ENCODE data around the gene CALML4. TPM values are rescaled to one million over a fixed set of nuclear protein-coding genes. Genes with fewer than 3 reads are reported as not detected.
A peak's percentile ranks its signal among the peaks of the same experiment; 100 is the strongest.
"Not testable (repeated sequence)": the region's sequence is repeated elsewhere in the genome, so short reads cannot be mapped to it uniquely, and the experiment has no call there.

Gene CALML4
- total and polyA plus RNA-seq, 4 donors: 4.4 to 21.3 (median 6.9) TPM

DNA sequence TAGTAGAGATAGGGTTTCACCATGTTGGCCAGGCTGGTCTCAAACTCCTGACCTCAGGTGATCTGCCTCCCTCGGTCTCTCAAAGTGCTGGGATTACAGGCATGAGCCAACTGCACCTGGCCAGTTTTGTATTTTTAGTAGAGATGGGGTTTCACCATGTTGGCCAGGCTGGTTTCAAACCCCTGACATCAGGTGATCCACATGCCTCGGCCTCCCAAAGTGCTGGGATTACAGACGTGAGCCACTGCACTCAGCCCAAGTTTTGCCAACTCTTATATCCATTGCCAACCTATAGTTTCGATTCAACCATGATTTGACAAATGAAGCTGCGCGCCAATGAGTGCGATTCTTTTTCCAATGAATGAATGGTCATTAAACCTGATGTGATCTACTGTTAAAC, 2.1 kb downstream of the CALML4 start:
- H3K4me1 ChIP-seq (ENCODE audit: control insufficient read depth, insufficient read depth, low read length): peaks cover 43% of the 10 kb centered on the region
- H3K9me3 ChIP-seq (ENCODE audit: control insufficient read depth, insufficient read depth, low read length); DNase-seq (ENCODE audit: low read depth in 4 of 6, low spot score in 6 of 6); H3K4me3 ChIP-seq (ENCODE audit: low read depth, low read length); H3K27me3 ChIP-seq (ENCODE audit: control insufficient read depth, insufficient read depth, low read length); H3K27ac ChIP-seq (ENCODE audit: low read depth, low read length): not testable (repeated sequence)
- WGBS (ENCODE audit: insufficient coverage): 98% methylated on average over 4 of the region's 7 CpGs
- H3K36me3 ChIP-seq (ENCODE audit: control insufficient read depth, insufficient read depth, low read length): peaks cover 12% of the 10 kb centered on the region

GRCh38 chr15:68201879-68202261, 3.3 kb downstream of the CALML4 start:
- no peaks in the 10 kb centered on the region for H3K9me3 ChIP-seq (ENCODE audit: control insufficient read depth, insufficient read depth, low read length)
- no peaks in the 10 kb centered on the region for H3K27me3 ChIP-seq (ENCODE audit: control insufficient read depth, insufficient read depth, low read length)
- H3K36me3 ChIP-seq (ENCODE audit: control insufficient read depth, insufficient read depth, low read length): peaks cover 8% of the 10 kb centered on the region
- H3K4me3 ChIP-seq (ENCODE audit: low read depth, low read length): no peak overlapping the region
- peaks cover 48% of the 10 kb centered on the region for H3K4me1 ChIP-seq (ENCODE audit: control insufficient read depth, insufficient read depth, low read length)
- no peak overlapping the region for H3K27ac ChIP-seq (ENCODE audit: low read depth, low read length)
- DNase-seq (ENCODE audit: low read depth in 4 of 6, low spot score in 6 of 6): no peak
- no CpG with 5 or more reads among the region's 3 CpGs for WGBS (ENCODE audit: insufficient coverage)

DNA sequence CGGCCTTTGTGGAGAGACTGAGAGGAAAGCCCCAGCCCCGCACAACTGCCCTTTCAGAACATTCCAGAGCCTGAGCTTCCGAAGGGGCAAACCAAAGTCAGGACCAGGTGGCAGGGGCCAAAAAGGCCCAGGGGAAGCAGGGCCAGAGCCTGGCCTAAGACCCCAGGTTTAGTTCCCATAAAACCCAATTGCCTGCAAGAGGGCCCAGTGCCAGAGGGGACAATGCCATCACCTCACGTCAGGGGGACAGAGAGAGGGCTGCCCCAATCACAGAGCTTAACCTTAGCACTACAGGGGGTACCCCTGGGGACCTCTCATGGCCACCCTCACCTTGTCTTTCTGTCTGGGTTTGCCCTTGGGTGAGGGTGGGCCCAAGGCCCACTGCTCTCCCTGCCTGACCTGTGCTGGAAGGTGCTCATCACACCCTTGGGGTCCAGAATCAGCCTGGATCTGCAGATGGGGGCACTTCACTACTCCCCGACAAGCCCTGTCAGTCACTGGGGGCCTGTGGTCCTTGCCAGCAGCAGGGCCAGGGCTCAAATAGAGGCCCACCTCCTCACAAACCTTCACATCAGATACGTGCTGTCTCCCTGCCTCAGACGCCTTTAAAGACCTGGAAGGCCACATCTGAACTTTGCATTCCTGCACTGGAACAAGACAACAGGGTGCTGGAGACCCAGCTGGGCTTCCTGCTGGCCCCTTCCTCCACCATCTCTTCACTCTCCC, 3.8 kb downstream of the CALML4 start:
- WGBS (ENCODE audit: insufficient coverage): 73% methylated on average over 7 of the region's 7 CpGs
- Histone ChIP-seq H3K27me3 (ENCODE audit: control insufficient read depth, insufficient read depth, low read length) (no peaks in the 10 kb centered on the region), H3K4me1 (ENCODE audit: control insufficient read depth, insufficient read depth, low read length) (peaks cover 53% of the 10 kb centered on the region)

DNA sequence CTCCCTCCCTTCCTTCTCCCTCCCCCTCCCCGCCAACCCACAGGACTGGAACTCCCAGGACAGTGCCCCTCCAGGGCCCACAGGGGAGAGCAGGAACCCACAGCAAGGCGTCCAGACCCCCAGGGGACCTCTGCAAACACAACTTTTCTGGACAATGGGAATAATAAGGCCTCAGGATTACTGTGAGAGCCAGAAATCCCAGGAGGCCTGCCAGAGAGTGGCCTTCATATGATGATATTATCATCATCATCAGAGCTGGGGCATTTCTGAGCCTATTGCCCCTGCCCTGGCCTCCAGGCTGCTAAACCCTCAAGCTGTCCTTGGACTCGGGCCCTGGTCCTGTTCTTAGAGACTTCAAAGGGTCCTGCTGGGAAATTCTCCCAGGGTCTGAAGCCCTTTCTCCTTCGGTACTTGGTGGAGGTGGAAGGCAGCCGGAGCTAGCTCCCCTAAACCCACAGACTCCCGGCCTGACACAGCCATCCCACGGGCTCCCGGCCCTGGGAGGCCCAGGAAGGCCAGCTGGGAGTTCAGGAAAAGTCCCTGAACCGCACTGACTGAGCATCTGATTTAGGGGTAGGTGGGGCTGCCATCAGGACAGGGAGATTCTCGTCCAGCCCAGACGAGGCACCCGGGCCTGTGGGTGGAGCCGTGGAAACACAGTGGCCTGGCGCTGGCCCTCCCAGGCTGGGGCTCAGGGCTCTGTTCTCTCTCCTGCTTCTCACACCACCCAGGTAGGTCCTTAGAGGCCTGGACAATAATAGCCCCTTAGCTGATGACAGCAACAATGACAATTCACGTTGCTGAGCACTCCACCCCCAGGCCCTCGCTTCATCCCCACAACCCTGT, 4.9 kb downstream of the CALML4 start:
- peaks cover 19% of the 10 kb centered on the region for H3K36me3 ChIP-seq (ENCODE audit: control insufficient read depth, insufficient read depth, low read length)
- no peaks in the 10 kb centered on the region for H3K27me3 ChIP-seq (ENCODE audit: control insufficient read depth, insufficient read depth, low read length)
- no peak for DNase-seq (ENCODE audit: low read depth in 4 of 6, low spot score in 6 of 6)
- WGBS (ENCODE audit: insufficient coverage): 53% methylated on average over 8 of the region's 16 CpGs
- peak overlapping the region; percentile 45 for H3K27ac ChIP-seq (ENCODE audit: low read depth, low read length)
- no peak overlapping the region for H3K4me3 ChIP-seq (ENCODE audit: low read depth, low read length)
- peaks cover 44% of the 10 kb centered on the region for H3K4me1 ChIP-seq (ENCODE audit: control insufficient read depth, insufficient read depth, low read length)
- H3K9me3 ChIP-seq (ENCODE audit: control insufficient read depth, insufficient read depth, low read length): no peaks in the 10 kb centered on the region

More for the DNA sequence above, 3.8 kb downstream of the CALML4 start:
- Histone ChIP-seq H3K9me3 (ENCODE audit: control insufficient read depth, insufficient read depth, low read length) (no peaks in the 10 kb centered on the region), H3K36me3 (ENCODE audit: control insufficient read depth, insufficient read depth, low read length) (peaks cover 13% of the 10 kb centered on the region), H3K27ac (ENCODE audit: low read depth, low read length) (no peak overlapping the region), H3K4me3 (ENCODE audit: low read depth, low read length) (no peak overlapping the region)
- DNase-seq (ENCODE audit: low read depth in 4 of 6, low spot score in 6 of 6): no peak

DNA sequence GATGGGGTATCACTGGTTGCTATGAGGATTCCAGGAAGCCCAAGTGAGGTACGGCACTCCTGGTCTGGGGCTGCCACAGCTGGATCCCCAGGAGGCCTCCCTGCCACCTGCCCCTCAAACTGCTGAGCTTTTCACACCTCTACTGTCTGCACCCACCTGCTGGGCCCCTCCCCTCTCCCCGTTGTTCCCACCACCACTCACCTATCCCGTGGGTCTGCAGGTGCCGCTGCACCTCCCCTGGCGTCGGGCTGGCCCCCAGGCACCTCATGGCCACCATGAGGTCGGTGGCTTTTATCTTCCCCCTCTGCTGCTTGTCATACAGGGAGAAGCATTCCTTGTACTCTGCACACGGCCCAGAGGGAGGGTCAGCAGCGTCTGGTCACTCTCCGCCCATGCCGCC, 5.8 kb downstream of the CALML4 start:
- DNase-seq (ENCODE audit: low read depth in 4 of 6, low spot score in 6 of 6): no peak
- H3K4me1 ChIP-seq (ENCODE audit: control insufficient read depth, insufficient read depth, low read length): peaks cover 37% of the 10 kb centered on the region
- WGBS (ENCODE audit: insufficient coverage): 52% methylated on average over 11 of the region's 11 CpGs
- no peaks in the 10 kb centered on the region for H3K27me3 ChIP-seq (ENCODE audit: control insufficient read depth, insufficient read depth, low read length)
- H3K27ac ChIP-seq (ENCODE audit: low read depth, low read length): no peak overlapping the region
- H3K4me3 ChIP-seq (ENCODE audit: low read depth, low read length): no peak overlapping the region
- no peaks in the 10 kb centered on the region for H3K9me3 ChIP-seq (ENCODE audit: control insufficient read depth, insufficient read depth, low read length)
- H3K36me3 ChIP-seq (ENCODE audit: control insufficient read depth, insufficient read depth, low read length): peaks cover 19% of the 10 kb centered on the region

DNA sequence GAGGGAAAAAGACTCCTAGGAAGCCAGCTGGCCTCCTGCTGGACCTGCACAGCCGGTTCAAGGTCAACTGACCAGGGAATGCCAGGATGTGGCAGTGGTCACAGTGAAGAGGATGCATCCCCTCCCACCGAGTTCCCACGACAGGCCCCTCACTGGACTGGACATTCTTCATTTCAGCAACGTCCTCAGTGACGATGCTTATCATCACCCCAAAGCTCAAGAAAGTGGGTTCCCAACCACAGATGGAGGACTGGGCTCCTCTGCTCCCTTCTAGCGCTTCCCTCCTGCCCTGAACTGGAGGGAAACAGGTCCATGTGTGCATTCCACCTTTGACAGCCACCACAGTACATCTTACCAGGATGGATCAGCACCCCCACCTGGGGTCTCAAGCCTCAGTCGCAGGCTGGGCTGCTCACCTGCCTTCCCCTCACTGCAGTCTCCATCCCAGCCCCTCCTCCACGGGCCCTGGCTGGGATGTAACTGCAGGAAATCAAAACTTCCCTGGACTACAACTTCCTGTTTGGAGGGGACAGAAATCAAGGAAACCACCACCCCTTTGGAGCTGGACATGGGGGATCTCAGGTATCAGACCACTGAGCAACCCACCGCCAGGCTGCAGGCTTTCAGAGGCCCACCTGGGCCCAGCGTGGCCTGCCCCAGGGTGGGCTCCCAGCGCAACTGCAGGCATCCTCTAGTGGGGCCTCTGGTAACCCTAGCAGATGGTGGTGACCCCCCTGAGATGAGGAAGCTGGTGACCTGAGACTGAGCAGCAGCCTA, 7.3 kb downstream of the CALML4 start:
- Histone ChIP-seq H3K4me1 (ENCODE audit: control insufficient read depth, insufficient read depth, low read length) (peaks cover 35% of the 10 kb centered on the region), H3K27ac (ENCODE audit: low read depth, low read length) (no peak overlapping the region), H3K4me3 (ENCODE audit: low read depth, low read length) (no peak overlapping the region), H3K36me3 (ENCODE audit: control insufficient read depth, insufficient read depth, low read length) (peaks cover 19% of the 10 kb centered on the region), H3K9me3 (ENCODE audit: control insufficient read depth, insufficient read depth, low read length) (no peaks in the 10 kb centered on the region), H3K27me3 (ENCODE audit: control insufficient read depth, insufficient read depth, low read length) (no peaks in the 10 kb centered on the region)
- WGBS (ENCODE audit: insufficient coverage): 91% methylated on average over 10 of the region's 11 CpGs
- DNase-seq (ENCODE audit: low read depth in 4 of 6, low spot score in 6 of 6): no peak

GRCh38 chr15:68197170-68197492, 8.0 kb downstream of the CALML4 start:
- Histone ChIP-seq H3K27me3 (ENCODE audit: control insufficient read depth, insufficient read depth, low read length) (no peaks in the 10 kb centered on the region), H3K4me3 (ENCODE audit: low read depth, low read length) (no peak overlapping the region), H3K4me1 (ENCODE audit: control insufficient read depth, insufficient read depth, low read length) (peaks cover 35% of the 10 kb centered on the region), H3K36me3 (ENCODE audit: control insufficient read depth, insufficient read depth, low read length) (peaks cover 22% of the 10 kb centered on the region), H3K9me3 (ENCODE audit: control insufficient read depth, insufficient read depth, low read length) (no peaks in the 10 kb centered on the region), H3K27ac (ENCODE audit: low read depth, low read length) (no peak overlapping the region)
- no peak for DNase-seq (ENCODE audit: low read depth in 4 of 6, low spot score in 6 of 6)
- 84% methylated on average over 5 of the region's 8 CpGs for WGBS (ENCODE audit: insufficient coverage)

DNA sequence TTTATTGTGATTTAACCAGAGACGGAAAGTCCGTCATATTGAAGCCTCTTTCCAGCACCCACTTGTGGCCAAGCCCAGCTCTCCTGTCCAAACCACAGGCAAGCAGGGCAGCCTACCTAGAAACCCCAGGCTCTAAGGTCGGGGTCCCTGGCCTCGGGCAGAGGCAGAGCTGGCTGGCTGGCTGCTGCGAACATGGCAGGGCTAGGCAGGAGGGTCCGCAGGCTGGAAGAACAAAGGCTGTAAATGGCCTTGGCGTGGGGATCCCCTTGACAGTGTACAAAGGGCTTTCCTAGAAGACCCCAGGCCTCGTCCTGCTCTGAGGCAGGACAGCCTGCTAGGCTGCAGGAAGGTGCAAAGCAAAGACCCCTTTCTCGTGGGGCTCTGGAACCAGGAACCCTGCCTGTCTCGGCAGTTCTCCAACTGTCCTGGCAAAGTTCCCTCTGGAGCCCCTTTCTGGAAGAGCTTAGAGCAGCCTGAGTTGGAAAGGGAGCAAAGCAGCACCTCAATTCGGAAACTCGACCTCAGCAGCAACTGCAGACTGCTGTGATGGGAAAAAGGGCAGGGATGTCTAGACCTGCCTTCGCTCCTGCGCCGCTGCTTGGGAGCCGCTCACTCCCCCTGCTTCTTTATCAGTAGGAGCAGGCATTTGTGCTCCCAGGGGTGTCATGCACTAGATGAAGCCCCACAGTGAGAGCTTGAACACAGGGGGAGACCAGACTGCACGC, 8.5 kb downstream of the CALML4 start:
- Histone ChIP-seq H3K4me1 (ENCODE audit: control insufficient read depth, insufficient read depth, low read length) (peaks cover 35% of the 10 kb centered on the region), H3K4me3 (ENCODE audit: low read depth, low read length) (no peak overlapping the region), H3K27ac (ENCODE audit: low read depth, low read length) (no peak overlapping the region), H3K9me3 (ENCODE audit: control insufficient read depth, insufficient read depth, low read length) (no peaks in the 10 kb centered on the region), H3K36me3 (ENCODE audit: control insufficient read depth, insufficient read depth, low read length) (peaks cover 24% of the 10 kb centered on the region), H3K27me3 (ENCODE audit: control insufficient read depth, insufficient read depth, low read length) (no peaks in the 10 kb centered on the region)
- DNase-seq (ENCODE audit: low read depth in 4 of 6, low spot score in 6 of 6): peak in 1 of 6 donors; percentile 66
- WGBS (ENCODE audit: insufficient coverage): 79% methylated on average over 17 of the region's 17 CpGs

Measured in spinal cord (tissue), 10 donors.